ENCODE data around the gene CRACDL.

Gene CRACDL

GRCh38 chr2:98936353-98937351 lies 627 bp upstream of the CRACDL start:
- in situ Hi-C loops (cut with HindIII; ENCODE audit: low sequenced_read_pairs) = no loop called here
- DNase-seq (ENCODE audit: low read depth) = no peak
- peak; percentile 11 for TF ChIP-seq CTCF (IDR thresholded peaks at IDR 0.05; ENCODE audit: low read depth, low read length, missing control alignments)
- peak overlapping the region; percentile 15 for H3K4me3 ChIP-seq (ENCODE audit: low read depth, low read length)

- in situ Hi-C loops (cut with HindIII; ENCODE audit: low sequenced_read_pairs) = no loop called here
- no peak for DNase-seq (ENCODE audit: low read depth)
- no peak for TF ChIP-seq CTCF (IDR thresholded peaks at IDR 0.05; ENCODE audit: low read depth, low read length, missing control alignments)
- no peak overlapping the region for H3K4me3 ChIP-seq (ENCODE audit: low read depth, low read length)
Measured at GRCh38 chr2:98935111-98935770, 784 bp downstream of the CRACDL start.

GRCh38 chr2:98932778-98933343 lies 3.2 kb downstream of the CRACDL start:
- in situ Hi-C loops (cut with HindIII; ENCODE audit: low sequenced_read_pairs) = no loop called here
- TF ChIP-seq CTCF (IDR thresholded peaks at IDR 0.05; ENCODE audit: low read depth, low read length, missing control alignments) = no peak

GRCh38 chr2:98932164-98932563 lies 3.9 kb downstream of the CRACDL start:
- in situ Hi-C loops (cut with HindIII; ENCODE audit: low sequenced_read_pairs) = no loop called here
- no peak overlapping the region for H3K4me3 ChIP-seq (ENCODE audit: low read depth, low read length)
- DNase-seq (ENCODE audit: low read depth) = no peak
- TF ChIP-seq CTCF (IDR thresholded peaks at IDR 0.05; ENCODE audit: low read depth, low read length, missing control alignments) = no peak

More at GRCh38 chr2:98932778-98933343, 3.2 kb downstream of the CRACDL start:
- H3K4me3 ChIP-seq (ENCODE audit: low read depth, low read length) = no peak overlapping the region
- no peak for DNase-seq (ENCODE audit: low read depth)

GRCh38 chr2:98931596-98931995 lies 4.4 kb downstream of the CRACDL start:
- in situ Hi-C loops (cut with HindIII; ENCODE audit: low sequenced_read_pairs) = no loop called here
- H3K4me3 ChIP-seq (ENCODE audit: low read depth, low read length) = no peak overlapping the region
- DNase-seq (ENCODE audit: low read depth) = no peak
- no peak for TF ChIP-seq CTCF (IDR thresholded peaks at IDR 0.05; ENCODE audit: low read depth, low read length, missing control alignments)

- H3K4me3 ChIP-seq (ENCODE audit: low read depth, low read length) = no peak overlapping the region
- in situ Hi-C loops (cut with HindIII; ENCODE audit: low sequenced_read_pairs) = no loop called here
- TF ChIP-seq CTCF (IDR thresholded peaks at IDR 0.05; ENCODE audit: low read depth, low read length, missing control alignments) = no peak
- DNase-seq (ENCODE audit: low read depth) = no peak
Measured at GRCh38 chr2:98929920-98930319, 6.1 kb downstream of the CRACDL start.

Measured in astrocyte of the cerebellum (primary cell).